Mesendoderm (in vitro differentiated cells): ENCODE measurements around the gene DNMT3A.

ENCODE experiments used
- DNase-seq: peaks from one replicate; pipeline ENCODE4 v3.0.0; 2013
- H2AK5ac ChIP-seq: 2 replicates; pipeline ENCODE4 v1.6.1; 2013; ENCODE audit warnings: low read length, inconsistent platforms
- H2BK120ac ChIP-seq: 2 replicates; pipeline ENCODE4 v1.6.1; 2013; ENCODE audit warnings: low read depth, mild to moderate bottlenecking, low read length, moderate library complexity, mixed read lengths
- H2BK15ac ChIP-seq: replicated peaks from 2 replicates; pipeline ENCODE4 v1.6.1; 2013; ENCODE audit warnings: low read depth, mild to moderate bottlenecking, moderate library complexity
- H2BK5ac ChIP-seq: 2 replicates; pipeline ENCODE4 v1.6.1; 2013; ENCODE audit warnings: low read length, inconsistent platforms
- H3K18ac ChIP-seq: 2 replicates; pipeline ENCODE4 v1.6.1; 2013; ENCODE audit warnings: mild to moderate bottlenecking, low read length, mixed read lengths
- H3K23ac ChIP-seq: one replicate; pipeline ENCODE4 v1.6.1; 2013; ENCODE audit warnings: low read length
- H3K27ac ChIP-seq: 2 replicates; pipeline ENCODE4 v1.5.1; 2013; ENCODE audit warnings: low read depth, mild to moderate bottlenecking, inconsistent platforms, low read length, moderate library complexity
- H3K27me3 ChIP-seq: 2 replicates; pipeline ENCODE4 v1.6.1; 2013; ENCODE audit warnings: low read length, control low read depth, mild to moderate bottlenecking, inconsistent platforms; ENCODE audit not compliant: insufficient read depth, poor library complexity
- H3K36me3 ChIP-seq: 2 replicates; pipeline ENCODE4 v1.6.1; 2013; ENCODE audit warnings: low read length, inconsistent platforms; ENCODE audit not compliant: control insufficient read depth, insufficient read depth
- H3K4ac ChIP-seq: one replicate; pipeline ENCODE4 v1.6.1; 2013; ENCODE audit warnings: low read depth, mild to moderate bottlenecking, low read length, moderate library complexity
- H3K4me1 ChIP-seq: 2 replicates; pipeline ENCODE4 v1.6.1; 2013; ENCODE audit warnings: low read depth, low read length, inconsistent platforms; ENCODE audit not compliant: control insufficient read depth
- H3K4me2 ChIP-seq: 2 replicates; pipeline ENCODE4 v1.6.1; 2013; ENCODE audit warnings: low read length
- H3K4me3 ChIP-seq: 2 replicates; pipeline ENCODE4 v1.5.1; 2013; ENCODE audit warnings: mild to moderate bottlenecking, low read length
- H3K56ac ChIP-seq: one replicate; pipeline ENCODE4 v1.6.1; 2013; ENCODE audit warnings: low read length
- H3K79me1 ChIP-seq: 2 replicates; pipeline ENCODE4 v1.6.1; 2013; ENCODE audit warnings: low read length, inconsistent platforms
- H3K79me2 ChIP-seq: 2 replicates; pipeline ENCODE4 v1.6.1; 2013; ENCODE audit warnings: mild to moderate bottlenecking, low read length; ENCODE audit not compliant: control insufficient read depth, insufficient read depth
- H3K9ac ChIP-seq: 2 replicates; pipeline ENCODE4 v1.6.1; 2013; ENCODE audit warnings: low read length, inconsistent platforms
- H4K5ac ChIP-seq: one replicate; pipeline ENCODE4 v1.6.1; 2013; ENCODE audit warnings: low read length
- H4K8ac ChIP-seq: one replicate; pipeline ENCODE4 v1.6.1; 2013; ENCODE audit warnings: low read depth, mild to moderate bottlenecking, control low read depth, low read length, moderate library complexity
- WGBS: extraction: QIAGEN DNeasy Blood & Tissue Kit; methylation state at CpG from one replicate; pipeline ENCODE4 v1.1.7; 2013; ENCODE audit warnings: low lambda C conversion rate, missing lambda C conversion rate; ENCODE audit not compliant: insufficient coverage; ENCODE audit errors: extremely low coverage; 5-methylcytosine and 5-hydroxymethylcytosine counted together

The DNMT3A gene

GRCh38 chr2:25295621-25296020 is 46.1 kb downstream of the DNMT3A start:
- no peak for DNase-seq

GRCh38 chr2:25294573-25295462 is 46.9 kb downstream of the DNMT3A start:
- Histone ChIP-seq H4K8ac (no peak overlapping the region), H3K79me1 (no peaks in the 10 kb centered on the region), H3K27ac (no peak overlapping the region), H2AK5ac (no peak overlapping the region), H3K27me3 (no peaks in the 10 kb centered on the region), H3K36me3 (no peaks in the 10 kb centered on the region), H3K4me2 (no peak overlapping the region), H3K18ac (no peak overlapping the region), H3K56ac (no peak overlapping the region), H3K4me1 (no peaks in the 10 kb centered on the region), H3K79me2 (no peaks in the 10 kb centered on the region), H3K23ac (no peak overlapping the region), H3K9ac (no peak overlapping the region), H2BK5ac (no peak overlapping the region), H3K4me3 (no peak overlapping the region), H2BK120ac (no peak overlapping the region), H2BK15ac (no peak overlapping the region), H3K4ac (no peak overlapping the region), H4K5ac (no peak overlapping the region)
- peak; percentile 40 for DNase-seq
- WGBS = no CpG with 5 or more reads among the region's 16 CpGs

More at GRCh38 chr2:25295621-25296020, 46.1 kb downstream of the DNMT3A start:
- Histone ChIP-seq H3K27ac (no peak overlapping the region), H3K36me3 (no peaks in the 10 kb centered on the region), H2BK5ac (no peak overlapping the region), H3K4me3 (no peak overlapping the region), H2BK120ac (no peak overlapping the region), H4K5ac (no peak overlapping the region), H3K56ac (no peak overlapping the region), H3K79me1 (no peaks in the 10 kb centered on the region), H3K18ac (no peak overlapping the region), H3K4me1 (no peaks in the 10 kb centered on the region), H3K23ac (no peak overlapping the region), H2AK5ac (no peak overlapping the region), H3K79me2 (no peaks in the 10 kb centered on the region), H3K27me3 (no peaks in the 10 kb centered on the region), H3K9ac (no peak overlapping the region), H3K4me2 (no peak overlapping the region), H4K8ac (no peak overlapping the region), H2BK15ac (no peak overlapping the region), H3K4ac (no peak overlapping the region)
- no CpG with 5 or more reads among the region's 7 CpGs for WGBS

GRCh38 chr2:25293958-25294562 is 47.7 kb downstream of the DNMT3A start:
- Histone ChIP-seq H3K23ac (no peak overlapping the region), H3K56ac (no peak overlapping the region), H3K9ac (no peak overlapping the region), H3K4me2 (no peak overlapping the region), H4K5ac (no peak overlapping the region), H2BK15ac (no peak overlapping the region), H3K4me1 (no peaks in the 10 kb centered on the region), H2BK120ac (no peak overlapping the region), H3K79me2 (no peaks in the 10 kb centered on the region), H2BK5ac (no peak overlapping the region), H3K18ac (no peak overlapping the region), H3K4ac (no peak overlapping the region), H2AK5ac (no peak overlapping the region), H3K36me3 (no peaks in the 10 kb centered on the region), H3K27me3 (no peaks in the 10 kb centered on the region), H4K8ac (no peak overlapping the region), H3K79me1 (no peaks in the 10 kb centered on the region), H3K4me3 (no peak overlapping the region), H3K27ac (no peak overlapping the region)
- no CpG with 5 or more reads among the region's 13 CpGs for WGBS
- DNase-seq = no peak

GRCh38 chr2:25293145-25293544 is 48.6 kb downstream of the DNMT3A start:
- Histone ChIP-seq H3K27me3 (no peaks in the 10 kb centered on the region), H4K8ac (no peak overlapping the region), H3K4ac (no peak overlapping the region), H3K56ac (no peak overlapping the region), H3K36me3 (no peaks in the 10 kb centered on the region), H3K18ac (no peak overlapping the region), H2BK120ac (no peak overlapping the region), H2BK15ac (no peak overlapping the region), H3K79me2 (no peaks in the 10 kb centered on the region), H4K5ac (no peak overlapping the region), H3K23ac (no peak overlapping the region), H3K4me3 (no peak overlapping the region), H3K4me2 (no peak overlapping the region), H3K9ac (no peak overlapping the region), H2AK5ac (no peak overlapping the region), H3K4me1 (no peaks in the 10 kb centered on the region), H3K79me1 (no peaks in the 10 kb centered on the region), H3K27ac (no peak overlapping the region), H2BK5ac (no peak overlapping the region)
- DNase-seq = no peak
- WGBS = no CpG with 5 or more reads among the region's 7 CpGs

- Histone ChIP-seq H3K4ac (no peak overlapping the region), H3K27ac (no peak overlapping the region), H3K79me1 (no peaks in the 10 kb centered on the region), H4K8ac (no peak overlapping the region), H2BK120ac (no peak overlapping the region), H4K5ac (no peak overlapping the region), H3K4me1 (no peaks in the 10 kb centered on the region), H3K27me3 (no peaks in the 10 kb centered on the region), H2AK5ac (no peak overlapping the region), H3K4me3 (no peak overlapping the region), H3K9ac (no peak overlapping the region), H3K4me2 (no peak overlapping the region), H3K56ac (no peak overlapping the region), H2BK5ac (no peak overlapping the region), H3K79me2 (no peaks in the 10 kb centered on the region), H2BK15ac (no peak overlapping the region), H3K36me3 (no peaks in the 10 kb centered on the region), H3K23ac (no peak overlapping the region), H3K18ac (no peak overlapping the region)
- DNase-seq = no peak
- no CpG with 5 or more reads among the region's 4 CpGs for WGBS
Measured at GRCh38 chr2:25292408-25292807, 49.3 kb downstream of the DNMT3A start.
